ENCODE results near the gene MYLK4. TPM values are rescaled to one million over a fixed set of nuclear protein-coding genes. Genes with fewer than 3 reads are reported as not detected.

MYLK4 gene
- total and polyA plus RNA-seq, 2 of the 13 experiments (the other 11 are each of a cell fraction or from before 2014, with no cell fraction given), result 0.26 to 0.29 TPM

GRCh38 chr6:2624177-2624576 lies 126.5 kb downstream of the MYLK4 start (continued):
- TF ChIP-seq ZBTB44 (CRISPR knock-in tag; IDR thresholded peaks at IDR 0.05) (no peak), ZNF660 (CRISPR knock-in tag; IDR thresholded peaks at IDR 0.05; ENCODE audit: borderline replicate concordance, low read depth) (no peak), ZBTB37 (CRISPR knock-in tag; IDR thresholded peaks at IDR 0.05) (no peak), CREB3 (CRISPR knock-in tag; IDR thresholded peaks at IDR 0.05) (no peak), ZNF484 (CRISPR knock-in tag; IDR thresholded peaks at IDR 0.05; ENCODE audit: borderline replicate concordance, low read depth) (no peak), ZSCAN22 (CRISPR knock-in tag; IDR thresholded peaks at IDR 0.05) (no peak)

GRCh38 chr6:2623295-2623694 lies 127.4 kb downstream of the MYLK4 start:
- H3K4me3 ChIP-seq (replicated peaks in 1 of 3; ENCODE audit: insufficient read depth in 1 of 3, low read depth in 2 of 3, low read length in 3 of 3), result no peak overlapping the region
- no peaks in the 10 kb centered on the region for H3K4me1 ChIP-seq (ENCODE audit: insufficient read depth, low read length)
- TF ChIP-seq HOXD1 (CRISPR knock-in tag; IDR thresholded peaks at IDR 0.05) (no peak), ZFP36 (IDR thresholded peaks at IDR 0.05; ENCODE audit: borderline replicate concordance, low read depth, low read length, partially characterized antibody) (no peak), CTCF (CRISPR knock-in tag; IDR thresholded peaks at IDR 0.05) (no peak), NFE2L2 (IDR thresholded peaks at IDR 0.05; ENCODE audit: low read length) (no peak), NFYB (CRISPR knock-in tag; IDR thresholded peaks at IDR 0.05) (no peak), TFDP2 (CRISPR knock-in tag; IDR thresholded peaks at IDR 0.05) (no peak), SATB2 (CRISPR knock-in tag; IDR thresholded peaks at IDR 0.05) (no peak)
- FAIRE-seq (no peak), DNase-seq (ENCODE audit: low spot score) (no peak), ATAC-seq (no peak)
- ChIA-PET CTCF (ENCODE audit: low intra/inter-chr PET ratio, low total read pairs) (no interaction called here), POLR2A (no interaction called here)
- in situ Hi-C loops (cut with HindIII; ENCODE audit: extremely low pct_ligation_motif_present, low pct_unique_long_range_greater_than_20kb) (no loop called here), intact Hi-C loops (cut with micrococcal nuclease; ENCODE audit: unreplicated experiment) (no loop called here)
- no peak overlapping the region for H3K9ac ChIP-seq (ENCODE audit: insufficient read depth, low read depth, low read length)
- H3K79me2 ChIP-seq (ENCODE audit: insufficient read depth, low read length), result no peaks in the 10 kb centered on the region
- H2AFZ ChIP-seq (ENCODE audit: low read length), result no peak overlapping the region
- no peaks in the 10 kb centered on the region for H4K20me1 ChIP-seq (ENCODE audit: insufficient read depth, low read length)
- no TSS peak for BruUV-seq (replicated peaks)
- no peaks in the 10 kb centered on the region for H3K9me3 ChIP-seq (ENCODE audit: low read length)
- peaks cover 3 to 65% of the 10 kb centered on the region in 2 experiments; a peak in 4 of 5 replicates for H3K27me3 ChIP-seq (ENCODE audit: control insufficient read depth in 1 of 2, insufficient read depth in 2 of 2, low read length in 2 of 2)
- H3K36me3 ChIP-seq (replicated peaks in 1 of 2; ENCODE audit: control insufficient read depth in 1 of 2, insufficient read depth in 2 of 2, low read length in 2 of 2), result no peaks in the 10 kb centered on the region
- H3K4me2 ChIP-seq (ENCODE audit: low read depth, low read length), result no peak overlapping the region
- 47% methylated on average over 10 of the region's 10 CpGs for WGBS (ENCODE audit: low lambda C conversion rate)
- H3K27ac ChIP-seq (ENCODE audit: extremely low read length, insufficient read depth, low read length), result no peak overlapping the region

Measured in HepG2 (cell line).